ENCODE measurements around the gene PHGDH. TPM values are rescaled to one million over a fixed set of nuclear protein-coding genes. Genes with fewer than 3 reads are reported as not detected.

The PHGDH gene
- total and polyA plus RNA-seq, 3 experiments from 2014 or later = 10.5 to 82.5 (median 78.4) TPM

- ChIA-PET CTCF (no interaction called here), POLR2A (no interaction called here)
- no peak for DNase-seq
- H3K27ac ChIP-seq (ENCODE audit: low read depth, low read length) = no peak overlapping the region
- H3K27ac Mint-ChIP-seq = no peak overlapping the region
- no peaks in the 10 kb centered on the region for H3K36me3 ChIP-seq (ENCODE audit: insufficient read depth, low read length)
- no peaks in the 10 kb centered on the region for H3K4me1 ChIP-seq (ENCODE audit: insufficient read depth, low read length)
- no peak overlapping the region for H3K4me3 Mint-ChIP-seq
- no peaks in the 10 kb centered on the region for H3K4me1 Mint-ChIP-seq
- no peak overlapping the region for H3K4me3 ChIP-seq (ENCODE audit: low read length)
- no peaks in the 10 kb centered on the region for H3K27me3 ChIP-seq (ENCODE audit: insufficient read depth, low read length, poor library complexity, severe bottlenecking)
- no peaks in the 10 kb centered on the region for H3K9me3 ChIP-seq (ENCODE audit: low read length)
- peaks cover 0 to 6% (median 0%) of the 10 kb centered on the region in 3 donors for H3K36me3 Mint-ChIP-seq
- H3K27me3 Mint-ChIP-seq = no peaks in the 10 kb centered on the region
- no peaks in the 10 kb centered on the region for H3K9me3 Mint-ChIP-seq
Observed at GRCh38 chr1:119737040-119737682, 25.4 kb downstream of the PHGDH start.

- ChIA-PET POLR2A (no interaction called here), CTCF (no interaction called here)
- no peaks in the 10 kb centered on the region for H3K4me1 Mint-ChIP-seq
- H3K4me3 ChIP-seq (ENCODE audit: low read length) = no peak overlapping the region
- no peaks in the 10 kb centered on the region for H3K4me1 ChIP-seq (ENCODE audit: insufficient read depth, low read length)
- H3K4me3 Mint-ChIP-seq = no peak overlapping the region
- no peaks in the 10 kb centered on the region for H3K27me3 ChIP-seq (ENCODE audit: insufficient read depth, low read length, poor library complexity, severe bottlenecking)
- no peaks in the 10 kb centered on the region for H3K27me3 Mint-ChIP-seq
- no peak for DNase-seq
- H3K27ac Mint-ChIP-seq = no peak overlapping the region
- no peaks in the 10 kb centered on the region for H3K36me3 ChIP-seq (ENCODE audit: insufficient read depth, low read length)
- no peaks in the 10 kb centered on the region for H3K9me3 ChIP-seq (ENCODE audit: low read length)
- H3K36me3 Mint-ChIP-seq = peaks cover 0 to 6% (median 0%) of the 10 kb centered on the region in 3 donors
- H3K27ac ChIP-seq (ENCODE audit: low read depth, low read length) = no peak overlapping the region
- no peaks in the 10 kb centered on the region for H3K9me3 Mint-ChIP-seq
Observed at GRCh38 chr1:119738100-119738720, 26.5 kb downstream of the PHGDH start.

- Mint-ChIP-seq H3K36me3 (peaks cover 0 to 6% (median 0%) of the 10 kb centered on the region in 3 donors), H3K4me3 (no peak overlapping the region), H3K27ac (no peak overlapping the region), H3K9me3 (peaks cover 0 to 2% (median 0%) of the 10 kb centered on the region in 5 donors), H3K4me1 (peaks cover 0 to 1% (median 0%) of the 10 kb centered on the region in 3 donors), H3K27me3 (no peaks in the 10 kb centered on the region)
- CTCF ChIA-PET = no interaction called here
- H3K27me3 ChIP-seq (ENCODE audit: insufficient read depth, low read length, poor library complexity, severe bottlenecking) = no peaks in the 10 kb centered on the region
- DNase-seq = no peak
- no peak overlapping the region for H3K27ac ChIP-seq (ENCODE audit: low read depth, low read length)
- POLR2A ChIA-PET = no interaction called here
- H3K4me1 ChIP-seq (ENCODE audit: insufficient read depth, low read length) = no peaks in the 10 kb centered on the region
- H3K36me3 ChIP-seq (ENCODE audit: insufficient read depth, low read length) = no peaks in the 10 kb centered on the region
- no peak overlapping the region for H3K4me3 ChIP-seq (ENCODE audit: low read length)
- no peaks in the 10 kb centered on the region for H3K9me3 ChIP-seq (ENCODE audit: low read length)
Observed at GRCh38 chr1:119739150-119739549, 27.4 kb downstream of the PHGDH start.

- H3K4me1 ChIP-seq (ENCODE audit: insufficient read depth, low read length) = no peaks in the 10 kb centered on the region
- H3K27ac ChIP-seq (ENCODE audit: low read depth, low read length) = no peak overlapping the region
- Mint-ChIP-seq H3K36me3 (peaks cover 0 to 2% (median 1%) of the 10 kb centered on the region in 3 donors), H3K9me3 (peaks cover 0 to 2% (median 0%) of the 10 kb centered on the region in 5 donors), H3K4me1 (peaks cover 0 to 4% (median 0%) of the 10 kb centered on the region in 3 donors), H3K4me3 (no peak overlapping the region), H3K27ac (no peak overlapping the region), H3K27me3 (no peaks in the 10 kb centered on the region)
- H3K9me3 ChIP-seq (ENCODE audit: low read length) = no peaks in the 10 kb centered on the region
- no peaks in the 10 kb centered on the region for H3K36me3 ChIP-seq (ENCODE audit: insufficient read depth, low read length)
- no peaks in the 10 kb centered on the region for H3K27me3 ChIP-seq (ENCODE audit: insufficient read depth, low read length, poor library complexity, severe bottlenecking)
- ChIA-PET POLR2A (no interaction called here), CTCF (no interaction called here)
- no peak for DNase-seq
- no peak overlapping the region for H3K4me3 ChIP-seq (ENCODE audit: low read length)
Observed at GRCh38 chr1:119740261-119740660, 28.5 kb downstream of the PHGDH start.

- Mint-ChIP-seq H3K9me3 (peaks cover 0 to 2% (median 0%) of the 10 kb centered on the region in 5 donors), H3K4me3 (no peak overlapping the region), H3K36me3 (peaks cover 0 to 2% (median 1%) of the 10 kb centered on the region in 3 donors), H3K4me1 (peaks cover 0 to 4% (median 0%) of the 10 kb centered on the region in 3 donors), H3K27ac (peak overlapping the region in 1 of 8 donors; percentile 54), H3K27me3 (no peaks in the 10 kb centered on the region)
- Histone ChIP-seq H3K27me3 (ENCODE audit: insufficient read depth, low read length, poor library complexity, severe bottlenecking) (no peaks in the 10 kb centered on the region), H3K36me3 (ENCODE audit: insufficient read depth, low read length) (no peaks in the 10 kb centered on the region), H3K27ac (ENCODE audit: low read depth, low read length) (no peak overlapping the region), H3K9me3 (ENCODE audit: low read length) (no peaks in the 10 kb centered on the region), H3K4me3 (ENCODE audit: low read length) (no peak overlapping the region), H3K4me1 (ENCODE audit: insufficient read depth, low read length) (no peaks in the 10 kb centered on the region)
- DNase-seq = no peak
- POLR2A ChIA-PET = no interaction called here
- CTCF ChIA-PET = no interaction called here
Observed at GRCh38 chr1:119740896-119741780, 29.4 kb downstream of the PHGDH start.

GRCh38 chr1:119742202-119742601 lies 30.5 kb downstream of the PHGDH start:
- CTCF ChIA-PET = no interaction called here
- Histone ChIP-seq H3K27ac (ENCODE audit: low read depth, low read length) (no peak overlapping the region), H3K4me3 (ENCODE audit: low read length) (no peak overlapping the region), H3K36me3 (ENCODE audit: insufficient read depth, low read length) (no peaks in the 10 kb centered on the region), H3K4me1 (ENCODE audit: insufficient read depth, low read length) (no peaks in the 10 kb centered on the region), H3K9me3 (ENCODE audit: low read length) (no peaks in the 10 kb centered on the region), H3K27me3 (ENCODE audit: insufficient read depth, low read length, poor library complexity, severe bottlenecking) (no peaks in the 10 kb centered on the region)
- H3K9me3 Mint-ChIP-seq = peaks cover 0 to 2% (median 0%) of the 10 kb centered on the region in 5 donors
- H3K27me3 Mint-ChIP-seq = no peaks in the 10 kb centered on the region
- no peak for DNase-seq
- H3K4me3 Mint-ChIP-seq = no peak overlapping the region
- POLR2A ChIA-PET = no interaction called here
- H3K4me1 Mint-ChIP-seq = peaks cover 0 to 4% (median 0%) of the 10 kb centered on the region in 3 donors
- H3K27ac Mint-ChIP-seq = no peak overlapping the region
- H3K36me3 Mint-ChIP-seq = peaks cover 0 to 1% (median 0%) of the 10 kb centered on the region in 3 donors

- H3K4me1 ChIP-seq (ENCODE audit: insufficient read depth, low read length) = no peaks in the 10 kb centered on the region
- no peaks in the 10 kb centered on the region for H3K9me3 ChIP-seq (ENCODE audit: low read length)
- H3K4me3 ChIP-seq (ENCODE audit: low read length) = no peak overlapping the region
- no peak overlapping the region for H3K27ac ChIP-seq (ENCODE audit: low read depth, low read length)
- Mint-ChIP-seq H3K9me3 (peaks cover 0 to 2% (median 0%) of the 10 kb centered on the region in 5 donors), H3K36me3 (peaks cover 0 to 1% (median 0%) of the 10 kb centered on the region in 3 donors), H3K4me3 (no peak overlapping the region), H3K4me1 (peaks cover 0 to 4% (median 0%) of the 10 kb centered on the region in 3 donors), H3K27me3 (no peaks in the 10 kb centered on the region), H3K27ac (no peak overlapping the region)
- ChIA-PET POLR2A (no interaction called here), CTCF (interaction anchor here (1.5 kb wide), 1 partner anchor 18 kb away, joined by 3 read pairs; no protein-coding TSS in a partner anchor)
- H3K36me3 ChIP-seq (ENCODE audit: insufficient read depth, low read length) = no peaks in the 10 kb centered on the region
- H3K27me3 ChIP-seq (ENCODE audit: insufficient read depth, low read length, poor library complexity, severe bottlenecking) = no peaks in the 10 kb centered on the region
- no peak for DNase-seq
Observed at GRCh38 chr1:119742677-119743076, 30.9 kb downstream of the PHGDH start.

GRCh38 chr1:119743308-119743707 lies 31.6 kb downstream of the PHGDH start:
- no peak overlapping the region for H3K27ac Mint-ChIP-seq
- Histone ChIP-seq H3K36me3 (ENCODE audit: insufficient read depth, low read length) (no peaks in the 10 kb centered on the region), H3K27ac (ENCODE audit: low read depth, low read length) (no peak overlapping the region), H3K27me3 (ENCODE audit: insufficient read depth, low read length, poor library complexity, severe bottlenecking) (no peaks in the 10 kb centered on the region), H3K9me3 (ENCODE audit: low read length) (no peaks in the 10 kb centered on the region), H3K4me1 (ENCODE audit: insufficient read depth, low read length) (no peaks in the 10 kb centered on the region), H3K4me3 (ENCODE audit: low read length) (no peak overlapping the region)
- H3K36me3 Mint-ChIP-seq = peaks cover 0 to 1% (median 0%) of the 10 kb centered on the region in 3 donors
- CTCF ChIA-PET = interaction anchor here (1.3 to 1.5 kb wide), 3 partner anchors 17 to 20 kb away, joined by 3 read pairs; no protein-coding TSS in a partner anchor
- peaks cover 0 to 4% (median 0%) of the 10 kb centered on the region in 3 donors for H3K4me1 Mint-ChIP-seq
- H3K4me3 Mint-ChIP-seq = no peak overlapping the region
- H3K27me3 Mint-ChIP-seq = no peaks in the 10 kb centered on the region
- DNase-seq = no peak
- POLR2A ChIA-PET = no interaction called here
- peaks cover 0 to 2% (median 0%) of the 10 kb centered on the region in 5 donors for H3K9me3 Mint-ChIP-seq
